Testis (tissue), 3 donors: ENCODE data around the gene SHROOM1. TPM values are rescaled to one million over a fixed set of nuclear protein-coding genes. Genes with fewer than 3 reads are reported as not detected.

Experiments
- DNase-seq: peaks from one replicate; pipeline ENCODE4 v3.0.0-alpha.2; 2019
- H3K27ac ChIP-seq, 2 donors: fragments of 200-600 bp; sonication (generic); one replicate each; pipeline ENCODE4 v1.5.1; 2019
- H3K27me3 ChIP-seq: fragments of 200-600 bp; sonication (generic); one replicate; pipeline ENCODE4 v1.5.1; 2019
- H3K36me3 ChIP-seq: fragments of 200-600 bp; sonication (generic); one replicate; pipeline ENCODE4 v1.5.1; 2017; ENCODE audit warnings: low read depth; ENCODE audit errors: missing control alignments
- H3K4me1 ChIP-seq: fragments of 200-600 bp; sonication (generic); one replicate; pipeline ENCODE4 v1.5.1; 2019
- H3K4me3 ChIP-seq, 2 donors: fragments of 200-600 bp; sonication (generic); one replicate each; pipeline ENCODE4 v1.5.1; 2017 to 2019
- H3K9me3 ChIP-seq: fragments of 200-600 bp; sonication (generic); one replicate; pipeline ENCODE4 v1.5.1; 2017
- CTCF ChIP-seq, 3 experiments: fragments of 450-650 bp in 2 of 3; fragments of 200-600 bp in 1 of 3; sonication (generic) in 1 of 3; IDR thresholded peaks; one replicate each; pipeline ENCODE4 v1.5.1; 2016 to 2019; ENCODE audit warnings: antibody characterized with exemption in 3 of 3, mild to moderate bottlenecking in 2 of 3, moderate library complexity in 1 of 3
- POLR2A ChIP-seq: fragments of 450-650 bp; IDR thresholded peaks from one replicate; pipeline ENCODE4 v1.6.1; 2017; ENCODE audit warnings: antibody characterized with exemption, mild to moderate bottlenecking, moderate library complexity
- WGBS, 2 donors: methylation state at CpG; one replicate each; pipeline ENCODE4 v1.1.5; 2018; 5-methylcytosine and 5-hydroxymethylcytosine counted together
- intact Hi-C: fragments of 100-400 bp; cut with DNase I; formaldehyde crosslinking; loops from one replicate; pipeline ENCODE4 v1.15.1; 2023; ENCODE audit warnings: low total_unique reads
- polyA plus RNA-seq: library from polyadenylated mRNA; stranded (reverse); fragments of 350-450 nt; fragmentation: Illumina TruSeq; extraction: RNeasy Lipid Tissue Mini Kit (QIAGEN cat#74804); gene quantifications from one replicate; pipeline ENCODE4 v1.2.3, GENCODE V29; 2014; ENCODE audit warnings: low read depth, low replicate concordance; ENCODE audit not compliant: insufficient read depth
- total RNA-seq, 2 donors: library from RNA; depleted of rRNA; stranded (reverse); fragments of >200 nt; gene quantifications; one replicate each; pipeline ENCODE4 v1.2.3, GENCODE V29; 2016

Gene SHROOM1
- total and polyA plus RNA-seq, 3 donors from 2014 or later = 2.1 to 9.6 (median 9.0) TPM

- DNase-seq = no peak
- Histone ChIP-seq H3K4me3 (no peak overlapping the region), H3K4me1 (no peaks in the 10 kb centered on the region), H3K27ac (no peak overlapping the region), H3K9me3 (no peaks in the 10 kb centered on the region), H3K27me3 (no peaks in the 10 kb centered on the region), H3K36me3 (no peaks in the 10 kb centered on the region)
- TF ChIP-seq CTCF (IDR thresholded peaks at IDR 0.05) (no peak), POLR2A (no peak)
- intact Hi-C loops = no loop called here
- 70 to 71% methylated on average over 3 of the region's 3 CpGs for WGBS, 2 donors
Measured at GRCh38 chr5:132838516-132839282, 8.3 kb upstream of the SHROOM1 start.

- 80 to 90% methylated on average over 2 of the region's 2 CpGs for WGBS, 2 donors
- Histone ChIP-seq H3K4me3 (no peak overlapping the region), H3K36me3 (no peaks in the 10 kb centered on the region), H3K27ac (no peak overlapping the region), H3K4me1 (no peaks in the 10 kb centered on the region), H3K9me3 (no peaks in the 10 kb centered on the region), H3K27me3 (no peaks in the 10 kb centered on the region)
- no peak for DNase-seq
- no peak for TF ChIP-seq CTCF (IDR thresholded peaks at IDR 0.05)
- no peak for TF ChIP-seq POLR2A
- intact Hi-C loops = no loop called here
Measured at GRCh38 chr5:132837868-132838267, 7.4 kb upstream of the SHROOM1 start.

- Histone ChIP-seq H3K27me3 (no peaks in the 10 kb centered on the region), H3K27ac (no peak overlapping the region), H3K4me3 (no peak overlapping the region), H3K4me1 (no peaks in the 10 kb centered on the region), H3K9me3 (no peaks in the 10 kb centered on the region), H3K36me3 (no peaks in the 10 kb centered on the region)
- TF ChIP-seq CTCF (IDR thresholded peaks at IDR 0.05) (no peak), POLR2A (no peak)
- intact Hi-C loops = no loop called here
- DNase-seq = no peak
- WGBS, 2 donors = 96 to 100% methylated on average over 1 of the region's 1 CpG
Measured at GRCh38 chr5:132836852-132837251, 6.4 kb upstream of the SHROOM1 start.

GRCh38 chr5:132834057-132834456 lies 3.6 kb upstream of the SHROOM1 start:
- peaks cover 4% of the 10 kb centered on the region for H3K4me1 ChIP-seq
- 94 to 97% methylated on average over 3 of the region's 3 CpGs for WGBS, 2 donors
- no peak for TF ChIP-seq POLR2A
- TF ChIP-seq CTCF (IDR thresholded peaks at IDR 0.05) = no peak
- H3K27me3 ChIP-seq = no peaks in the 10 kb centered on the region
- H3K27ac ChIP-seq = no peak overlapping the region
- intact Hi-C loops = no loop called here
- no peak for DNase-seq
- no peak overlapping the region for H3K4me3 ChIP-seq
- no peaks in the 10 kb centered on the region for H3K9me3 ChIP-seq
- H3K36me3 ChIP-seq = no peaks in the 10 kb centered on the region

GRCh38 chr5:132832612-132833011 lies 2.2 kb upstream of the SHROOM1 start:
- Histone ChIP-seq H3K27ac (no peak overlapping the region), H3K4me1 (peaks cover 4% of the 10 kb centered on the region), H3K9me3 (no peaks in the 10 kb centered on the region), H3K27me3 (no peaks in the 10 kb centered on the region), H3K36me3 (no peaks in the 10 kb centered on the region), H3K4me3 (no peak overlapping the region)
- no peak for DNase-seq
- 92 to 93% methylated on average over 5 of the region's 5 CpGs for WGBS, 2 donors
- TF ChIP-seq CTCF (IDR thresholded peaks at IDR 0.05) (no peak), POLR2A (no peak)
- intact Hi-C loops = no loop called here
